ENCODE data around the gene KLHL26. TPM values are rescaled to one million over a fixed set of nuclear protein-coding genes. Genes with fewer than 3 reads are reported as not detected.

Gene KLHL26
- total and polyA plus RNA-seq, 2 of the 4 experiments (the other 2 are of a cell fraction), result 2.2 to 4.7 TPM

- Histone ChIP-seq H2BK15ac (ENCODE audit: low read depth, low read length) (no peak overlapping the region), H3K14ac (replicated peaks; ENCODE audit: low read depth, low read length) (0 out of 2 replicates have a peak overlapping the region, but pooled peaks have one; percentile 62), H2BK5ac (ENCODE audit: low read depth, low read length, poor library complexity, severe bottlenecking) (peak overlapping the region; percentile 40), H4K20me1 (ENCODE audit: insufficient read depth, low read length) (peaks cover 7% of the 10 kb centered on the region), H3K18ac (ENCODE audit: low read depth, low read length) (no peak overlapping the region), H4K91ac (ENCODE audit: insufficient read depth, low read depth, low read length) (peak overlapping the region; percentile 85), H3K4me3 (ENCODE audit: insufficient read depth, low read depth, low read length) (peak overlapping the region; percentile 56), H3K56ac (ENCODE audit: extremely low read depth, insufficient read depth, low read length) (no peak overlapping the region), H3K79me1 (ENCODE audit: low read depth in 1 of 2, low read length in 2 of 2) (peaks cover 6 to 20% of the 10 kb centered on the region in 2 experiments; a peak in 3 of 4 replicates), H3K9ac (ENCODE audit: low read depth, low read length) (peak overlapping the region; percentile 48), H2AK9ac (replicated peaks; ENCODE audit: low read depth, low read length, poor library complexity) (peak overlapping the region; percentile 98), H3K23ac (ENCODE audit: low read depth, low read length) (peak overlapping the region; percentile 74; the same call in 1 of the 2 replicates), H2BK20ac (ENCODE audit: low read depth, low read length) (no peak overlapping the region), H4K8ac (ENCODE audit: low read depth in 2 of 2, low read length in 2 of 2) (peak overlapping the region; percentile 46 to 67; a peak in 2 of 4 replicates), H2AK5ac (ENCODE audit: low read depth, low read length) (peak overlapping the region; percentile 64), H3K4me2 (ENCODE audit: low read depth, low read length) (peak overlapping the region; percentile 93), H3K9me1 (ENCODE audit: insufficient read depth, low read length) (peaks cover 4% of the 10 kb centered on the region; the same call in 1 of the 2 replicates), H3K27ac (ENCODE audit: insufficient read depth, low read length) (peak overlapping the region; percentile 36), H2AFZ (replicated peaks; ENCODE audit: low read length, poor library complexity) (peak overlapping the region; percentile 100), H3K27me3 (ENCODE audit: control insufficient read depth, insufficient read depth, low read length) (no peaks in the 10 kb centered on the region), H3K9me3 (ENCODE audit: control insufficient read depth, insufficient read depth, low read length) (no peaks in the 10 kb centered on the region), H4K5ac (ENCODE audit: low read depth, low read length) (no peak overlapping the region), H3K4ac (ENCODE audit: low read depth, low read length) (peak overlapping the region; percentile 77), H3K36me3 (ENCODE audit: control insufficient read depth, insufficient read depth, low read length) (peaks cover 4% of the 10 kb centered on the region), H2BK120ac (ENCODE audit: low read depth, low read length) (no peak overlapping the region), H3K4me1 (ENCODE audit: control insufficient read depth, insufficient read depth, low read length) (peaks cover 6% of the 10 kb centered on the region)
- intact Hi-C loops (cut with micrococcal nuclease), result loop anchor here (1.0 to 5.0 kb wide), 4 partner anchors 138 to 328 kb away; partner anchors contain the start of genes COPE, DDX49 and UPF1
- no TSS peak for BruUV-seq (replicated peaks)
- WGBS, 2 experiments (ENCODE audit: extremely low coverage in 2 of 2, insufficient read length in 1 of 2), result 0% methylated on average over 11 of the region's 52 CpGs; no CpG with 5 or more reads in 1 of the 2 experiments
- peak; percentile 51 for ATAC-seq (ENCODE audit: low read depth)
- in situ Hi-C loops (cut with MboI; ENCODE audit: low sequenced_read_pairs), result no loop called here
- peak; percentile 55 for DNase-seq
- ChIA-PET POLR2A (ENCODE audit: unreplicated experiment) (no interaction called here), CTCF (interaction anchor here (0.7 to 1.1 kb wide), 3 partner anchors 13 to 257 kb away, joined by 3 to 4 read pairs (median 3); no protein-coding TSS in a partner anchor)
- dilution Hi-C loops (cut with HindIII; ENCODE audit: low sequenced_read_pairs, unreplicated experiment), result no loop called here
- TF ChIP-seq NFE2L2 (IDR thresholded peaks at IDR 0.05; ENCODE audit: low read depth, low read length) (no peak), CTCF (conservative IDR thresholded peaks at IDR 0.05; ENCODE audit: low read depth, low read length) (0 out of 2 replicates have a peak, but pooled peaks have one; percentile 19), RCOR1 (IDR thresholded peaks at IDR 0.05; ENCODE audit: insufficient replicate concordance, low read length) (no peak), USF2 (IDR thresholded peaks at IDR 0.05; ENCODE audit: low read depth, low read length) (peak; percentile 68), ELK1 (IDR thresholded peaks at IDR 0.05; ENCODE audit: borderline replicate concordance, low read depth, low read length) (no peak), MAFK (IDR thresholded peaks at IDR 0.05; ENCODE audit: low read depth, low read length) (no peak), SMC3 (IDR thresholded peaks at IDR 0.05; ENCODE audit: low read depth, low read length) (no peak), MAZ (IDR thresholded peaks at IDR 0.05; ENCODE audit: borderline replicate concordance, low read depth, low read length) (no peak), POLR2A (IDR thresholded peaks at IDR 0.05; ENCODE audit: low read depth, low read length) (no peak), FOS (IDR thresholded peaks at IDR 0.05; ENCODE audit: low read depth, low read length) (no peak), RAD21 (IDR thresholded peaks at IDR 0.05; ENCODE audit: low read length) (0 out of 2 replicates have a peak, but pooled peaks have one; percentile 18), RFX5 (IDR thresholded peaks at IDR 0.05; ENCODE audit: low read depth, low read length) (no peak), BHLHE40 (IDR thresholded peaks at IDR 0.05; ENCODE audit: low read depth, low read length) (0 out of 2 replicates have a peak, but pooled peaks have one; percentile 19)
Measured at GRCh38 chr19:18589380-18590272, 47.2 kb upstream of the KLHL26 start.

All from IMR-90 (cell line).